Measurements from ENCODE around the gene LHFPL2. TPM values are rescaled to one million over a fixed set of nuclear protein-coding genes. Genes with fewer than 3 reads are reported as not detected.

The LHFPL2 gene
- total and polyA plus RNA-seq, 2 experiments from 2014 or later, result 96.6 to 126 TPM

GRCh38 chr5:78496373-78496772 is 152.2 kb downstream of the LHFPL2 start:
- H3K9me3 ChIP-seq (ENCODE audit: low read depth), result no peaks in the 10 kb centered on the region
- DNase-seq (ENCODE audit: low read depth in 1 of 2, low spot score in 1 of 2), result no peak
- H3K36me3 ChIP-seq, result no peaks in the 10 kb centered on the region
- H3K4me3 ChIP-seq, result no peak overlapping the region
- peak overlapping the region; percentile 72 for H3K27ac ChIP-seq
- no peaks in the 10 kb centered on the region for H3K27me3 ChIP-seq
- H3K4me1 ChIP-seq (ENCODE audit: low read depth), result peaks cover 66% of the 10 kb centered on the region
- no peak for TF ChIP-seq CTCF (IDR thresholded peaks at IDR 0.05; ENCODE audit: low read depth, low read length)

- no peak overlapping the region for H3K4me3 ChIP-seq
- H3K9me3 ChIP-seq (ENCODE audit: low read depth), result no peaks in the 10 kb centered on the region
- TF ChIP-seq CTCF (IDR thresholded peaks at IDR 0.05; ENCODE audit: low read depth, low read length), result no peak
- peaks cover 62% of the 10 kb centered on the region for H3K4me1 ChIP-seq (ENCODE audit: low read depth)
- peaks cover 4% of the 10 kb centered on the region for H3K36me3 ChIP-seq
- H3K27me3 ChIP-seq, result no peaks in the 10 kb centered on the region
- H3K27ac ChIP-seq, result peak overlapping the region; percentile 72
- DNase-seq (ENCODE audit: low read depth in 1 of 2, low spot score in 1 of 2), result no peak
These were observed 152.8 kb downstream of the LHFPL2 start for GRCh38 chr5:78495800-78496199.

- H3K27ac ChIP-seq, result peak overlapping the region; percentile 72
- TF ChIP-seq CTCF (IDR thresholded peaks at IDR 0.05; ENCODE audit: low read depth, low read length), result no peak
- H3K27me3 ChIP-seq, result no peaks in the 10 kb centered on the region
- DNase-seq (ENCODE audit: low read depth in 1 of 2, low spot score in 1 of 2), result no peak
- H3K9me3 ChIP-seq (ENCODE audit: low read depth), result no peaks in the 10 kb centered on the region
- H3K36me3 ChIP-seq, result peaks cover 16% of the 10 kb centered on the region
- no peak overlapping the region for H3K4me3 ChIP-seq
- H3K4me1 ChIP-seq (ENCODE audit: low read depth), result peaks cover 30% of the 10 kb centered on the region
These were observed 155.9 kb downstream of the LHFPL2 start for GRCh38 chr5:78492650-78493049.

GRCh38 chr5:78492224-78492623 is 156.3 kb downstream of the LHFPL2 start:
- H3K27me3 ChIP-seq, result no peaks in the 10 kb centered on the region
- H3K4me1 ChIP-seq (ENCODE audit: low read depth), result peaks cover 27% of the 10 kb centered on the region
- peaks cover 20% of the 10 kb centered on the region for H3K36me3 ChIP-seq
- H3K27ac ChIP-seq, result peak overlapping the region; percentile 72
- H3K9me3 ChIP-seq (ENCODE audit: low read depth), result no peaks in the 10 kb centered on the region
- no peak for TF ChIP-seq CTCF (IDR thresholded peaks at IDR 0.05; ENCODE audit: low read depth, low read length)
- H3K4me3 ChIP-seq, result no peak overlapping the region
- no peak for DNase-seq (ENCODE audit: low read depth in 1 of 2, low spot score in 1 of 2)

- no peak for DNase-seq (ENCODE audit: low read depth in 1 of 2, low spot score in 1 of 2)
- no peak for TF ChIP-seq CTCF (IDR thresholded peaks at IDR 0.05; ENCODE audit: low read depth, low read length)
- H3K27ac ChIP-seq, result peak overlapping the region; percentile 72
- no peak overlapping the region for H3K4me3 ChIP-seq
- peaks cover 14% of the 10 kb centered on the region for H3K4me1 ChIP-seq (ENCODE audit: low read depth)
- H3K36me3 ChIP-seq, result peaks cover 32% of the 10 kb centered on the region
- no peaks in the 10 kb centered on the region for H3K9me3 ChIP-seq (ENCODE audit: low read depth)
- H3K27me3 ChIP-seq, result no peaks in the 10 kb centered on the region
These were observed 157.7 kb downstream of the LHFPL2 start for GRCh38 chr5:78490709-78491485.
